Activated CD4-positive, CD25-positive, alpha-beta regulatory T cell treated with anti-CD3 and anti-CD28 coated beads, Interleukin-2, amount 50 U/mL, for 24 hours (primary cell): ENCODE measurements around the gene SYT13.

Source experiments
- ATAC-seq, 2 donors: fragments of 150-1000 bp; cut with Tn5 transposase; one replicate each; pipeline ENCODE4 v1.10.0; 2021; ENCODE audit warnings: mild to moderate bottlenecking in 1 of 2, moderate library complexity in 1 of 2

SYT13 gene, protein sequence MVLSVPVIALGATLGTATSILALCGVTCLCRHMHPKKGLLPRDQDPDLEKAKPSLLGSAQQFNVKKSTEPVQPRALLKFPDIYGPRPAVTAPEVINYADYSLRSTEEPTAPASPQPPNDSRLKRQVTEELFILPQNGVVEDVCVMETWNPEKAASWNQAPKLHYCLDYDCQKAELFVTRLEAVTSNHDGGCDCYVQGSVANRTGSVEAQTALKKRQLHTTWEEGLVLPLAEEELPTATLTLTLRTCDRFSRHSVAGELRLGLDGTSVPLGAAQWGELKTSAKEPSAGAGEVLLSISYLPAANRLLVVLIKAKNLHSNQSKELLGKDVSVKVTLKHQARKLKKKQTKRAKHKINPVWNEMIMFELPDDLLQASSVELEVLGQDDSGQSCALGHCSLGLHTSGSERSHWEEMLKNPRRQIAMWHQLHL

DNA sequence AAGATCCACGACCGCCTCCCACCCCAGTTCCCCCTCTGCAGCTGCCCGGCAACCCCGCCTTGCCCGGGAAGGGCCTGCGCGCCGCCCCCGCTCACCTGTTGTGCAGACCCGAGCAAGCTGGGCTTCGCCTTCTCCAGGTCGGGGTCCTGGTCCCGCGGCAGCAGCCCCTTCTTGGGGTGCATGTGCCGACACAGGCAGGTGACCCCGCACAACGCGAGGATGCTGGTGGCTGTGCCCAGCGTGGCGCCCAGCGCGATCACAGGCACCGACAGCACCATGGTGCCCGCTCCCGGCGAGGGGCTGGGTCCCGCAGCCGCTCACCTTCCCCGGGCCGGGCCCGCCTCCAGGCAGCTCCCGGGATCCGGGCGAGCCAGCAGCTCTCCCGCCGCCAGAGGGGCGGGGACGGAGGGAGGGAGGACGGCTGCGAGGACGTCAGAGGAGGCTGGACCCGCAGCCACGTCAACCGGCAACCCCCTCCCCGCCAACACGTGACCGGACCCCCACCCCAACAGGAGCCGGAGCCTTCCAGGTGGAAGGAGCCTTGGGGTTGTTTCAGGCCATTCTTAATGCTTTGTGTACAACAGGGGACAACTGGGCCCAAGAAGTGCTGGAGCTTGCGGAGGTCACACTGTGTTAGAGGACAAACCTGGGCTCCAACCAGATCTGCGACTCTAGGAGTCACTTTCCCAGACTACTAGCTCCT is at the start of gene SYT13:
Gene SYT13 (minus strand): TSS at position 412 of the 703 bp plus-strand sequence. CDS start 134 bp downstream, at position 278.
- no peak for ATAC-seq

DNA sequence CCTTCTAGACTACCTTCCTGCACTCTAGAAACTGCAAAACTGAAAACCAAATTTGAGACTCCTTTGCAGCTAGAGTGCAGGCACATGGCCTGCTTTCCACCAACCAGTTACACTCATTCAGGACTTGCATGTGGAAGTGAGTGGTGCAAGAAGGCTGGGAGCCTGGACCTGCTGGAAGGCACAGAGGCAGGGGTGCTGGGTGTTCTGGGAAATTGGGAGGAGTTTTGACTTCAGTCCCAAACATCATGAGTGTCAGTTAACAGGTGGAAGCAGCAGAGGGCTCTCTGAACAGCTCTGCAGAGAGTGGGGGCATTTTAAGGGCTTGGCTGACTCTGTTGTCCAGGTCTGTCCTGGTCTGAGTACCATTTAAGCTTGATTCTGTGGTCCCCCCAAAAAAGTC is 49.3 kb upstream of the SYT13 start:
- ATAC-seq = no peak

DNA sequence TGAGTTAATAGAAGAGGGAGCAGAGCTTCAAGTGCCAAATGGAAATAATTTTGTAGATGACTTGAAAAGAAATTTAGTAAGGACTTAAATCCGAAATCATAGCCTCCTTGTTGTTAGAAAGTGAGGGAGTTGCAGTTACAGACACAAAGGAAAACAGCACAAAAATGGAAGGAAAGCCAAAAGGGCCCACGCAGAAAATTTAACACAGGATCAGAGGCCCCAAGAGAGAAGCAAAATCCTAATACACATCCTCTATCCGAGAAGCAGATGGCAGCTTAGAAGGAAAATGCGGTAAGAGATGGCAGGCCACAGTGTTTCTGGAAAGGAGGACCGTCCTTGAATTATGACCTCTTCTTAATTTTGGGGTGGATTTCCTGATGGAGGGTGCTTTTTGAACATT is 48.7 kb upstream of the SYT13 start:
- ATAC-seq = no peak

DNA sequence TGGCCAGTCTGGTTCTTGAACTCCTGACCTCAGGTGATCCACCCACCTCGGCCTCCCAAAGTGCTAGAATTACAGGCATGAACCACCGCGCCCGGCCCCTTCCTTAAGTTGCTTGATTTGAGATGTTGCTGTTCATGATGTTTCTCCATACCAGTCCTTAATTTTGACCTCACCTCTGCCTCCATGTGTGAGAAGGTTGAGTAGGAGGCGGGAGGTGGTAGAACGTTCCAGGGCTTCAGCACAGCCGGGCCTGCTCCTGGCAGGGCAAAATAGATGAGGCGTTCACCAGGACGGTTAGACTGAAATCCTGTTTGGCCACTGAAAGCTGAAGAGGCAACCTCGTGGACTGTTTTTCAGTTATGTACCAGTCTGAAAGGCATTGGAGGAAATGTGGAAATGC is 48.3 kb upstream of the SYT13 start:
- ATAC-seq = no peak

DNA sequence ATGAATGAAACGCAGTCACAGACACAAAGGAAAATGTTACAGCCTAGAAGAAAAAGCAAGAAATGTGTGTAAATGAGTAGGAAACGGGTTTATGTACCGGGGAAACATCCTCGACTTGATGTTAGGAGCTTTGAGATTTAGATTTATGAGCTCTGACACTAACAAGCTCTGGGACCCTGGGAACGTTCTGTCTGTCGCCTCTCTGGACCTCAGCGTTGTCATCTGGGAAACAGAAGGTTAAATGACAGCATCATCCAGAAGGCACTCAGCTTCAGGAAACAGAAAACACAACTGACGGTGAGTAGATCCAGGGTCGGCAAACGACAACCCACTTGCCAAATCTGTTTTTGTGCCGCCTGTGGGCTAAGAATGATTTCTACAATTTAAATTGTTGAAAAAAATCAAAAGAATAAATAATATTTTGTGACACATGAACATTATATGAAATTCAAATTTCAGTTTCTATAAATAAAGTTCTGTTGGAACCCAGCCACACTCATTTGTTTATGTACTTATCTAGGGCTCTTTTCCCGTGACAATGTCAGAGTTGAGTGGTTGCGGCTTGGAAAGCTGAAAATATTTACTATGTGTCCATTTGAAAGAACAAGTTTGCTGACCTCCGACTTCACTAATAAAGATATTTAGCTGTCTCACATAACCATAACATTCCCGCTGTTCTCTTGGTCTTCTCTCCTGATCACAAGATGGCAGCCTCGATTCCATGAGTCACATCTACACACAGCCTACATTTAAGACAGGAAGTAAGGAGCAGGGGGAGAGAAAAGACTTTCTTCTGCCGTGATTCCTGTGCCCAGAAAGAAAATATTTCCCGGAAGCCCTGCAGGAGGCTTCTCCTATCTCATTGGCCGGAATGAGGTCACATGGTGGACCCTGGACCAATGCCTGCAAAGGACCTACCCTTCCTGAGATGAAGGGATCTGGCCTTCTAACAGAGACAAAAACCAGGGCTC is 47.1 kb upstream of the SYT13 start:
- no peak for ATAC-seq

DNA sequence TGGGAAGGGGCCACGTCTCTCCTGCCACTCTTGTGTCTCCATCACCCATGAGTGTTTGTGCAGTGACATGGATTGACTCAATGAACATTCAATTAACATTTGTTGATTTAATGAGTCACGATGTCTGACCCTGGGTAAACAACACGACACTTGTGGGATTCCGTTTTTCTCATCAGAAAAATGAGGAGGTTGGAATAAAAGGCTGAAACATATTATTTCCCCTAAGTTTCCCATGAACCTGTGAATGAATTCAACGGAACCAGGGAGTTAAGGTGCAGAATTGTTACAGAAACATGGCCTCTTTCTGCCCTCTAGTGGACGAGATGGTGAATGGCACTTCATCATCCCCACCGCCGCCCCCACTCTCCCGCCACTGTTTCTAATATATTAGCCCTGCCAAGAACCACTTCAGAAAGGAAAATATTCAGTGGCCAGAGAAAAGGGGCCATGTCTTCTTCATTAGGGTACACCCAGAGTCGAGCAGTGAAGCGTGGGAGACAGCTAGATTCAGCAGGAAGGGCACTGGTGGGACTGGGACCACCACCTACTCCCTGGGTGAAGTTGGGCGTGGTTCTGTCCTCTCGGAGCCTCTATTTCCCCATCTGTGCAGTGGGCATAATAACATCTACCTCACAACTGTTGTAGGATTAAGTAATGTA is 46.3 kb upstream of the SYT13 start:
- peak in 1 of 2 donors; percentile 41 for ATAC-seq

DNA sequence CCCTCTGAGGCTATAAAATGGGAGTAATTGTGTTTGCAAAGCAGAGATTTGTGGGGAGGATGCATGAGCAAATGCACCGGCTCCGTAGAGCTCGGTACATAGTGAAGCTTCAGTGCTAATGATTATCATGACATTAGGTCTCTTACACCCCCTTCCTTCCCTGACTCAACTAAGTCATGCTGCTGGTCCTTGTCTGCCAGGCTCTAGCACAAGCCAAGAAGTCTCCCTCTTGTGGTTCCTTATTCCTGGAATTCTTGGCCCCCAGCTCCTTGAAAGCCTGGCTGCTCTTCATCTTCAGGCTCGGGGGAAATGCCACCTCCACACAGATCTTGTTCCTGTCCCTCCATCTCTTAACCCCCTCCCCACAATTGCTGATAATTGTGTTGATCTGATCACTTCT is 45.7 kb upstream of the SYT13 start:
- no peak for ATAC-seq

DNA sequence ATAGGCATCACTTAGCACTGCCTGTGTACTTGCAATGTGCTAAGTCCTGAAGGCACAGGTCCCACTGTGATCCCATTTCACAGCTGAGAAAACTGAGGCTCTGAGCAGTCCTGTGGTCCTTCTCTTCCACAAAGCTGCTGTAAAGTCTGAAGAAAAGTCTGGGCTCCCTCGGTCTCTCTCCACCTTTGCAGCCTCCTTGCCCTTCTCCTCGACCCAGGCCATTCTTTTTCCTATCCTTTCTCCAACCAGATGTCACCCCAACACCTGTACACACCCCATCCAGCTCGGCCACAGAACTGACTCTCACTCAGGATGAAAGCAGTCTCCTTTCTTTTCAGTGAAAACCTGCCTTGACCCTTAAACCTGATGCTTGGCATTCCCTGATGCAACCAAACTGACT is 42.6 kb upstream of the SYT13 start:
- ATAC-seq = no peak

DNA sequence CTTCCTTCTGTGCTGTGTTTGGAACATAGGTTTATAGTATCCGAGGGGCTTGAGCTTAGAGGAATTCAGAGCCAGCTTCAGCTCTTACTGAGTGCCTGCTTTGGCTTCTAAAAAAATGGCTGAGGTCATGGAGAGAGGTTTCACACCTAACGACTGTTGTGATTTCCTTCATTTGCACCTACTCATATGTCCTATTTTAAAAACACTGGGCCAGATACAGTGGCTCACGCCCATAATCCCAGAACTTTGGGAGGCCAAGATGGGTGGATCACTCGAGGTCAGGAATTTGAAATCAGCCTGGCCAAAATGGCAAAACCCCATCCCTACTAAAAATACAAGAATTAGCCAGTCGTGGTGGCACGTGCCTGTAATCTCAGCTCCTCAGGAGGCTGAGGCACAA is 38.3 kb upstream of the SYT13 start:
- no peak for ATAC-seq

DNA sequence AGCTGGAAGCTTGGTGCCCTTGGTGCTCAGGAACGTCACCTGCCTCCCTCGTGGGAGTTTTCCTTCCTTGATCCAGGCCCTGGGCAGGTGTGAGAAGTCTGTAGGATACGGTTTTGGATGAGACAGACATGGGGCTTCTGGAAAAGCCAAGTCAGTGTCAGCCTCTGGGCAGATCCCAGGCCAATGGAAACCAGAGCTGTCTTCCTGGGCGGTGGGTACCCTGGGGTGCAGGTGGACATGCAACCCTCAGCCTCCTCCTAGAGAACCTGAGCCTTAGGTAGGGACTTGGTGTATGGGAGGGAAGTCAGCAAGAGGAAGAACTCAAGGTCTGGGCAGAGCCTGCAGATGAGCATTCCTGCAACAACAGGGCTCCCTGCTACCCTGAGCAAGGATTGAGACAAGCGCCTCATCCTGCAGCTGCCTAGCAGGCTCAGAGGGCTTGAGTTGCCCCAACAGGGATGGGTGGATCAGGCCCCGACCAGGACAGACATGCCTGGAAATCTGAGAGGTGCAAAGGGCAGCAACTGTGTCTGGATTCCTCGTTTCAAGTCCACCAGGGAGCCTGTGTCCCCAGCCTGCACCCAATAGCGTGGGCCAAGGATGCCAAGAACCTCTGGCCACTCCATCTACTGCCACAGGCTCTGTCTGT is 37.6 kb upstream of the SYT13 start:
- no peak for ATAC-seq

DNA sequence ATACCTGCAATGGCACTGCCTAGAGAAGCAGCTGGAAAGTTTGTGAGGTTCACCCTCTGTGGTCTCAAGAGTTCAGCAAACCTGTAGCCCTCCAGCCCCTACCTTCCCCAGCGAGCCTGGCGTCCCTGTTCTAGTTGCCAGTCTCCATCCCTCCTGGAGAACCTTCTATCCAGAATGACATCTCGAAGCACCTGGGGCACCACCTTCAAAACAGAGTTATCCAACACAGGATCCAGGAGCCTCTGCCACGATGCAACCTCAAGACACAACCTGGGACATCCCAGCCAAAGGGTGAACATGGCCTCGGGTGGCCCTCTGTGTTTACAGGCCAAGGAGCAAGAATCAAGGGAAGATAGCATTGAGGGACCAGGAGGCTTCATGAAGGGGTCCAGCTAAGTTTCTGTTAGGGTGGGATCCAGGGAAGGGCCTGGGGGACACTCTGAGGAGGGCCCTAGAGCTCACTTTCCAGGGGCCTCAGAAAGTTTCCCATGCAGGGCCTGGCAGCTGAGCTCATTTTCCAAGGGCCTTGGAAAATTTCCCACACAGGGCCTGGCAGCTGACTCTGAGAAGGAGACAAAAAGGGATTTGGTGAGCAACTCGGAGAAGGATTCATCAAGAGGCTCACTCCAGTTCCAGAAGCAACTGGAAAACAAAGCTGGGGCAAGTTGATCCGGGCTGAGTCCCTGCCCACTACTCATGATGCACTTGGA is 36.9 kb upstream of the SYT13 start:
- no peak for ATAC-seq

DNA sequence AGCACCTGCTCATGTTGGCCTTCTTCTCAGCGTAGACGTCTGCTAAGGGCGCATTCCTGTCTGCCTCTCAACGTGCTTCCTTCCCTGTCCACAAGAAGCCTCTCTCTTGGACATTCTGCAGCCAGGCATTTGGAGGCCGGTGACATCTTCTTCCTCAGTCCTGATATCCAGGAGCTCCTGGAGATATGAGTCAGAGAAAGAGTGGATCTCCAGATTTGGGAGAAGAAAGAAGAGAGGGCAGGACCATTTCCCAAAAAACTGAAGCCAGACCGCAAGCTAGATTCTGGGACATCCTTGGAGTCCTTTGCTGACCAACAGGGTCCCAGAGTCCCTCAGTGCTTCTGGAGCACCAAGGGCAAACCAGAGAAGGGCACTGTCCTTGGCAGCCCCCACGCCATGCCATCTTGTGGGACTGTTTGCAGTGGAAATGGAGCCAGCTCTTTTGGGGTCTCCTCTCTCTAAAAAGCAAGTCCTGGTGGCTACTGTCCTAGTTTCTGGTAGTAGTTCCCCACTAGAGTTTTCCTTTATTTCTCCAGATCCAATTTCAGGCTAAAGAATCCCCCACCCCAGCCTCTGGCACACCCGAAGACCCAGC is 36.1 kb upstream of the SYT13 start:
- no peak for ATAC-seq

DNA sequence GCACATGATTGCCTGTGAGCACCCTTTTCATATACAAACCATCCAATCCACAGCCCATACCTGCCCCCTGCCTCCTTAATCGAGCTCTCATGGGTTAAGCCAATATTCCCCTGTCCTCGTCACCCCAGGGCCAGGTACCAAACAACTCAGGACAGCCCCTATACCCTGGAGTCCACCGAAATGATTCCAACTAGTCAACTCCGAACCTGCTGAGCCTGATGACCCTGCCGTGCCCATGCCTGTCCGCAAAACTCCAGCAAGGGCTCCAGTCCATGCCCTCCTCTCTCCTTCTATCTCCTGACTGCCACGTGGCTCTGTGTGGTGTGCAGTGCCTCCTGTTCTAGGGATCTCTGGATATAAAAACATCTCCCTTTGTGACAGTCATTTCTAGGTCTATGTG is 35.5 kb upstream of the SYT13 start:
- ATAC-seq = no peak

DNA sequence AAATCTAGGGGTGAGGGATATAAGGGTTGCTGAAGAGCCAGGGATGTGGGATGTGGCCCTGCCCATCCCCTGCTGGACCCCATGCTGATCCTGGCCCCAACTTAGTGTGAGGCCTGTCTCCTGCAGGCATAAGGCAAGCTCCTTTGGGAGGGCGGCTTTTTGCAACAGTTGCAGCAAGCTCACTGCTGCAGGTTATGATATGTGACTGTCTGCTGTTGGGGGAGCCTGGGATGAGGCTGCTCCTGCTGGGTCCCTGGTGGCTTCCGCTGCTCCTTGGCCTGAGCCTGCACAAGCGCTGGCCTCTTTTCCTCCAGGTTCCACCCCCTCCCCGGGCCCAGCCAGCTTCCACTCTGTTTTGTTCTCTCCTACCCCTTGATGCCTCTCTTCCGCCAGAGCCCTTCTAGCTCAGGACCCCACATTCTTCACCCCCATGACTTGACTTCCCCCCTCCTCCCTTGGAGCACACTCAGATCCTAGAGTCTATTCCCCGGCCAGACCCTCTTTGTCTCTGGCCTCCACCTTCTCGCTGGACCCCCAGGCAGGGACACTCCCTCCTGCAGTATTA is 35.0 kb upstream of the SYT13 start:
- no peak for ATAC-seq

DNA sequence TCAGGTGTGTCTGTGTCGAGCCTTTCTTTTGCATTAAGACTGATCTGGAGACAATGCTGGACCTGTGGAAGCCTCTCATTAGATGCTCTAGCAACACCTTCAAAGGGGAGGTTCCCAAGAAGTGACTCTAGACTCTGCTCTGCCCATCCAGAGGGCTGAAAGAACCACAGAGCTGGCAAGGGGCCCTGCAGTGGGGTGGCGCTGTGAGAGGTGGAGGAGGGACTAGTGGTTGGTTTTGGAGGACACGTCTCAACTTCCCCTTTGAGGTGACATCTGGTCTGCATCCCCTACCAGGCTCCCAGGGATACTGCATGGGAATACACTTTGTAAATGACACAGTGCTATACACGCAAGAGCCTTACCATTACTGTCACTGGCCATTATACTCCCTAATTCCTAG is 34.2 kb upstream of the SYT13 start:
- no peak for ATAC-seq

DNA sequence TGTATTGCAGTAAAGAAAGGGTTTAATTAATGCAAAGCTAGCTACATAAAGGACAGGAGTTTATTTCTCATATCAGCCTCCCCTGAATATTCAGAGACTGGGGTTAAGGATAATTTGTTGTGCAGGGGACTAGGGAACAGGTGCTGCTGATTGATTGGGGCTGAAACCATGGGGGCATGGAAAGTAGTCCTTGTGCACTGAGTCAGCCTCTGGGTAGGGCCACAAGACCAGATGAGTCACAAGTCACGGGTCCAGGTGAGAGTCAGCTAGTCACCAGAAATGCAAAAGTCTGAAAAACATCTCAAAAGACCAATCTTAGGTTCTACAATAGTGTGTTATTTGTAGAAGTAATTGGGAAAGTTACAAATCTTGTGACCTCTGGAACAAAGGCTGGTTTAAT is 32.9 kb upstream of the SYT13 start:
- peak in 1 of 2 donors; percentile 55 for ATAC-seq

DNA sequence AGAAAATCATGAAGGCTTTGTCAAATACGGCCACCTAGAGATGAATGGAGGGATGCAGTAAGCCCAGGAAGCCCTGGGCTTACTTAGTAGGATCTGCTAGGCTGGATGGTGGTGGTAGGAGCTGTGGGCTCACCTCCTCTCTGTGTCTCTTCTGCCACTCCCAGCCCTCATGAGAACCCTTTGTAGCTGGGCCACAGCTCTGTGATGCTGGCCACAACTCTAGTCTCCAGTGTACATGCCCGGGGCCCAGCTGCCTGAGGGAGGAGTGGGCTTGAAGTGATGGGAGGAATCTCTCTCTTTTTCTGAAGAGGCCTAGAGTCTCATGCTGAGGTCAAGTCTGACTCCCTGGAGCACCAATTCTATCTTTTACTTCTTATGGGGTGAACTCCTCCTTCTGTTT is 32.4 kb upstream of the SYT13 start:
- no peak for ATAC-seq

DNA sequence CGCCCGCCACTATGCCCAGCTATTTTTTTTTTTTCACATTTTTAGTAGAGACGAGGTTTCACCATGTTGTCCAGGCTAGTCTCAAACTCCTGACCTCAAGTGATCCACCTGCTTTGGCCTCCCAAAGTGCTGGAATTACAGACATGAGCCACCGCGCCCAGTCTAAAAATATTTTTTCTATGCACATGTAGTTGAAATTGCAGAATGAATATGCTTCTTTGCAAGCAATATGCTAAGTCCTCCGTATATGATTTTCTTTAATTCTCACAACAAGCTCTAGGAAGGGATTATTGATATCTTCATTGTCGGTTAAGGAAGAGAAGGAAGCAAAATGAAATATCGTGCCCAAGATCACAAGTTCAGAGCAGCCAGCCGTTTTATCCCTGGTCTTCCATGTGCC is 30.1 kb upstream of the SYT13 start:
- no peak for ATAC-seq

DNA sequence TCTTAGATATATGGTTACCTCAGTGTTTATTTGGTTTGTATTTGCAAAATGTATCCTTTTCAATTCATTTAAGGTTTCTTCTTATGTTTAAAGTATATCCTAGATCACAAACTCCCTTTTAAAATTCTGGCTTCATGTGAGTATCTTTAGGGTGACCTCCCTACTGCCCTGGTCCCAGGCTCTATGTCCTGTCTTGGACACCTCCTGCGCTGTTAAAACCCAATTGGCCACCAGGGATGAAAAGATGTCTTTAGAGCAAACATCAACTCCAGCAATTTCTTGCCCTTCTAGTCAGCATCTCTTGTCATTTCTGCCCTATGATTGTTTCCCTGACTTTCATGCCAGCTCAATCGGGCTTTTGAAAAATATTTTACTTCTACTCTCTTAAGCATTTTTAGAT is 28.8 kb upstream of the SYT13 start:
- ATAC-seq = no peak

DNA sequence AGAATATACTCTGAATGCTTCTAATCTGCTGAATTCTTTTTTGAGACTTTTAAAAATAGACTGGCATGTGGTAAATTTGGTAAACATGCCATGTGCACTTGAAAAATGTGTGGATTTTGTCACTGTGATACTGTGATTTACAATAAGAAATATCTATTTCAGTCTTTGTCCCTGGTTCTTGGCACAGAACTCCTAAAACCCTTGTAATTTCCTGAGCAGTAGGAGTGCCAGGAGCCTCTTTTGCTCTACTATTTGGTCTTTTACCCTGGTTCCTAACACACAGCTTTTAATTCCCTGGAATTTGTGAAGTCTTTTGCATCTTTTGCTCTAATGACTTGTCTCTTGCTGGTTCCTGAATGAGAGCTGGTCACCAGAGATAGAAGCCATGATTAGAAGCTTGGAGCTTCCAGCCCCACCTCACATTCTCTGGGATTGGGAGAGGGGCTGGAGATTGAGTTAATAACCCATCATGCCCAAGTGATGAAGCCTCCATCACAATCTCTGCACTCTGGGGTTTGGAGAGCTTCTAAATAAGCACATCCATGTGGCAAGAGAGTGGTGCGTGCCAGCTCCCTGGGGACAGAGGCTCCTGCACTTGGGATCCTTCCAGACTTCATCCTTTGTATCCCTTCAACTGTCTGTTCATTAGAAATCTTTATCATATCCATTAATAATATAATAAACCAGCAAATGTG is 27.2 kb upstream of the SYT13 start:
- ATAC-seq = no peak
